Measurements from ENCODE around the gene CBX7.

DNA sequence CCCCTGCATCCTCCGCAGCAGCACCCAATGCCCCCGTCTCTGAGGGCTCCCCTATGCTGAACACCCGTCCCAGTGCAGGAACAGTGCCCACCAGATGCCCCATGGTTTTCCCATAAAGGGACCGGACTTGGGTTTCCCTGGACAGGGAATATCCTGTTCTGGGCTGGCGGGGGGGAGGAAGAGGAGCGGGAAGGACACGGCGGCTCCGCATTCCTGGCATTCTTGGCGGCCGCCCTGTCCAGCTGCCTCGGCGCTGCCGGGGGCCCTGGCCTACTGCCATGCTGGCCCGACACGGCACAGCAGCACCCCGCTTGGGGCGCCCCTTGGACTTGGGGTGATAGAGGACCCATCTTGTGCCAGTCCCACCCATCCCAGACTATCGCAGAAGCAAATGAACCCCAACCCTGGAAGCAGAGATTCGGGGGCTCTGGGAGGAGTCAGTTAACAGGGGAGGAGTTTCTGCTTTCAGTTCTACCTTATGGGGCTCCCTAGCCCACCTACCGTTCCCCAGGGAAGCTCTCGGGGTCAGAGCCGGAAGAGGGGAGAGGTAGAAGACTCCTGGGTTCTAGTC is 23.7 kb upstream of the CBX7 start:
- TF ChIP-seq, protein P1, sequence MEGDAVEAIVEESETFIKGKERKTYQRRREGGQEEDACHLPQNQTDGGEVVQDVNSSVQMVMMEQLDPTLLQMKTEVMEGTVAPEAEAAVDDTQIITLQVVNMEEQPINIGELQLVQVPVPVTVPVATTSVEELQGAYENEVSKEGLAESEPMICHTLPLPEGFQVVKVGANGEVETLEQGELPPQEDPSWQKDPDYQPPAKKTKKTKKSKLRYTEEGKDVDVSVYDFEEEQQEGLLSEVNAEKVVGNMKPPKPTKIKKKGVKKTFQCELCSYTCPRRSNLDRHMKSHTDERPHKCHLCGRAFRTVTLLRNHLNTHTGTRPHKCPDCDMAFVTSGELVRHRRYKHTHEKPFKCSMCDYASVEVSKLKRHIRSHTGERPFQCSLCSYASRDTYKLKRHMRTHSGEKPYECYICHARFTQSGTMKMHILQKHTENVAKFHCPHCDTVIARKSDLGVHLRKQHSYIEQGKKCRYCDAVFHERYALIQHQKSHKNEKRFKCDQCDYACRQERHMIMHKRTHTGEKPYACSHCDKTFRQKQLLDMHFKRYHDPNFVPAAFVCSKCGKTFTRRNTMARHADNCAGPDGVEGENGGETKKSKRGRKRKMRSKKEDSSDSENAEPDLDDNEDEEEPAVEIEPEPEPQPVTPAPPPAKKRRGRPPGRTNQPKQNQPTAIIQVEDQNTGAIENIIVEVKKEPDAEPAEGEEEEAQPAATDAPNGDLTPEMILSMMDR (IDR thresholded peaks at IDR 0.05; ENCODE audit: low read depth, low read length), result no peak
- no peak for TF ChIP-seq EZH2phosphoT487 (IDR thresholded peaks at IDR 0.05; ENCODE audit: low read depth)

Data from OCI-LY3 (cell line).